ENCODE results near the gene TENM3.

Gene TENM3

GRCh38 chr4:182400790-182401189 lies 157.6 kb downstream of the TENM3 start:
- no peaks in the 10 kb centered on the region for H3K27me3 ChIP-seq (ENCODE audit: low read length)
- no peaks in the 10 kb centered on the region for H3K9me2 ChIP-seq (replicated peaks; ENCODE audit: insufficient read depth, low read length)
- H4K20me1 ChIP-seq (ENCODE audit: low read depth, low read length), result no peaks in the 10 kb centered on the region
- H3K4me2 ChIP-seq (ENCODE audit: low read depth, low read length, poor library complexity, severe bottlenecking), result no peak overlapping the region
- TF ChIP-seq EZH2phosphoT487 (conservative IDR thresholded peaks at IDR 0.05; ENCODE audit: low read length), result no peak
- TF ChIP-seq CTCF (IDR thresholded peaks at IDR 0.05; ENCODE audit: insufficient read depth, low read length, poor library complexity, severe bottlenecking), result no peak
- no peaks in the 10 kb centered on the region for H3K9me3 ChIP-seq (ENCODE audit: insufficient read depth, low read length)
- H3K9ac ChIP-seq (ENCODE audit: low read length), result no peak overlapping the region
- H3K79me2 ChIP-seq (ENCODE audit: insufficient read depth, low read length), result no peaks in the 10 kb centered on the region
- H3K4me3 ChIP-seq (ENCODE audit: insufficient read depth, low read length, poor library complexity, severe bottlenecking), result no peak overlapping the region
- no peak overlapping the region for H3K27ac ChIP-seq (ENCODE audit: low read depth, low read length)
- H2AFZ ChIP-seq (ENCODE audit: low read depth, low read length, severe bottlenecking), result no peak overlapping the region
- no peaks in the 10 kb centered on the region for H3F3A ChIP-seq (ENCODE audit: insufficient read depth)
- no peaks in the 10 kb centered on the region for H3K36me3 ChIP-seq (ENCODE audit: low read length)

GRCh38 chr4:182404376-182404775 lies 161.2 kb downstream of the TENM3 start:
- TF ChIP-seq EZH2phosphoT487 (conservative IDR thresholded peaks at IDR 0.05; ENCODE audit: low read length), result no peak
- TF ChIP-seq CTCF (IDR thresholded peaks at IDR 0.05; ENCODE audit: insufficient read depth, low read length, poor library complexity, severe bottlenecking), result no peak
- Histone ChIP-seq H3K27me3 (ENCODE audit: low read length) (no peaks in the 10 kb centered on the region), H3K9ac (ENCODE audit: low read length) (no peak overlapping the region), H3K4me2 (ENCODE audit: low read depth, low read length, poor library complexity, severe bottlenecking) (no peak overlapping the region), H4K20me1 (ENCODE audit: low read depth, low read length) (no peaks in the 10 kb centered on the region), H3F3A (ENCODE audit: insufficient read depth) (no peaks in the 10 kb centered on the region), H2AFZ (ENCODE audit: low read depth, low read length, severe bottlenecking) (no peak overlapping the region), H3K27ac (ENCODE audit: low read depth, low read length) (no peak overlapping the region), H3K79me2 (ENCODE audit: insufficient read depth, low read length) (no peaks in the 10 kb centered on the region), H3K9me2 (replicated peaks; ENCODE audit: insufficient read depth, low read length) (no peaks in the 10 kb centered on the region), H3K9me3 (ENCODE audit: insufficient read depth, low read length) (no peaks in the 10 kb centered on the region), H3K36me3 (ENCODE audit: low read length) (no peaks in the 10 kb centered on the region), H3K4me3 (ENCODE audit: insufficient read depth, low read length, poor library complexity, severe bottlenecking) (no peak overlapping the region)

GRCh38 chr4:182405087-182405486 lies 161.9 kb downstream of the TENM3 start:
- Histone ChIP-seq H3K9me2 (replicated peaks; ENCODE audit: insufficient read depth, low read length) (no peaks in the 10 kb centered on the region), H3K9me3 (ENCODE audit: insufficient read depth, low read length) (no peaks in the 10 kb centered on the region), H3K27me3 (ENCODE audit: low read length) (no peaks in the 10 kb centered on the region), H4K20me1 (ENCODE audit: low read depth, low read length) (no peaks in the 10 kb centered on the region), H3K79me2 (ENCODE audit: insufficient read depth, low read length) (no peaks in the 10 kb centered on the region), H3K4me2 (ENCODE audit: low read depth, low read length, poor library complexity, severe bottlenecking) (no peak overlapping the region), H3K4me3 (ENCODE audit: insufficient read depth, low read length, poor library complexity, severe bottlenecking) (no peak overlapping the region), H3F3A (ENCODE audit: insufficient read depth) (no peaks in the 10 kb centered on the region), H3K36me3 (ENCODE audit: low read length) (no peaks in the 10 kb centered on the region), H3K27ac (ENCODE audit: low read depth, low read length) (no peak overlapping the region), H2AFZ (ENCODE audit: low read depth, low read length, severe bottlenecking) (no peak overlapping the region), H3K9ac (ENCODE audit: low read length) (no peak overlapping the region)
- no peak for TF ChIP-seq EZH2phosphoT487 (conservative IDR thresholded peaks at IDR 0.05; ENCODE audit: low read length)
- TF ChIP-seq CTCF (IDR thresholded peaks at IDR 0.05; ENCODE audit: insufficient read depth, low read length, poor library complexity, severe bottlenecking), result no peak
